Ectodermal cell (in vitro differentiated cells): ENCODE results near the gene WDR54.
"Not testable (repeated sequence)": the region's sequence is repeated elsewhere in the genome, so short reads cannot be mapped to it uniquely, and the experiment has no call there.

Source experiments
- H3K27ac ChIP-seq: 2 replicates; pipeline ENCODE4 v1.7.0; 2013; ENCODE audit warnings: mild to moderate bottlenecking, low read depth, low read length; ENCODE audit not compliant: insufficient read depth, poor library complexity, severe bottlenecking
- H3K27me3 ChIP-seq: 2 replicates; pipeline ENCODE4 v1.7.0; 2013; ENCODE audit warnings: mild to moderate bottlenecking, low read length; ENCODE audit not compliant: insufficient read depth, control insufficient read depth, poor library complexity, severe bottlenecking
- H3K36me3 ChIP-seq: one replicate; pipeline ENCODE4 v1.7.0; 2013; ENCODE audit warnings: low read length; ENCODE audit not compliant: control insufficient read depth, insufficient read depth
- H3K4me1 ChIP-seq: one replicate; pipeline ENCODE4 v1.7.0; 2013; ENCODE audit warnings: low read length; ENCODE audit not compliant: control insufficient read depth, insufficient read depth
- H3K4me3 ChIP-seq: 2 replicates; pipeline ENCODE4 v1.7.0; 2013; ENCODE audit warnings: low read depth, low read length, control low read depth; ENCODE audit not compliant: insufficient read depth
- H3K9me3 ChIP-seq: 2 replicates; pipeline ENCODE4 v1.7.0; 2013; ENCODE audit warnings: mild to moderate bottlenecking, low read length, moderate library complexity; ENCODE audit not compliant: control insufficient read depth
- WGBS, 2 experiments: methylation state at CpG; one replicate each; pipeline ENCODE4 v1.1.7; 2013; ENCODE audit warnings: missing lambda C conversion rate in 2 of 2; 5-methylcytosine and 5-hydroxymethylcytosine counted together

The WDR54 gene

DNA sequence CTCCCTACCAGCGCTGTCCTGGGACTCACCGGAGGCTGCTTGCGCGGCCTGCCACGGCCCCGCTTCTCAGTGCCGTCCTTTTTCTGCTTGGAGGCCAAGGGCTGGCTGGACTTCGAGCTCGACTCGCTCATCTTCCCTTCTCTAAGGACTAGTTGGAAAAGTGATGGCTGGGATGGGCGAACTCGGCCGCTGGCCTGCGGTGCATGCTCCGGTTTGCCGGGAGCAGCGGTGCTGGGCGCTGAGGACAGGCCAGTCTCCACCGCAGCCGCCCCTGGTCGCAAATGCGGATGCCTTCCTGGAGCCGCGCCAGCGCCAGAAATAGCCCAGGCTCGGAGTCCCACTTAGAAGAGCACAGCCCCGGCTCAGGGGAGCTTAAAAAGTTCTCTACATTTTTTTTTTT is 3.2 kb upstream of the WDR54 start:
- H3K9me3 ChIP-seq, result no peaks in the 10 kb centered on the region
- no peak overlapping the region for H3K27ac ChIP-seq
- H3K27me3 ChIP-seq, result peaks cover 5% of the 10 kb centered on the region
- no peaks in the 10 kb centered on the region for H3K36me3 ChIP-seq
- WGBS, 2 experiments, result 93 to 94% methylated on average over 27 of the region's 27 CpGs
- H3K4me1 ChIP-seq, result peaks cover 5% of the 10 kb centered on the region
- no peak overlapping the region for H3K4me3 ChIP-seq

DNA sequence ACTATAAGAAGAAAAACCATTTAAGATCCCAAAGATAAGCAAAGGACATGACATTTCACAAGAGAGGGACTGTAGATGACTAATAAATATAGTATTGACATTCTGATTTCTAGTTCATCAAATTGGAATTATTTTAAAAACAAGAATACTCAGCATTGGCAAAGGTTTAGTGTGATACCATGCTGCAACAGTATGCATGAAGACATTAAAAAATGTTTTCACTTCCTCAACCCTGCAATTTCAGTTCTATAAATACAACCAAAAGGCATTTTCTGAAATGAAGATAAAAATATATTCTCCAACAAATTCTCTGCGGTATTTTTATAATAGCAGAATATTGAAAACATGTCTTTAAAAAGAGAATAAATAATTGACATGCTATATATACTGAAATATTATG is 2.2 kb upstream of the WDR54 start:
- H3K4me3 ChIP-seq, result no peak overlapping the region
- no peaks in the 10 kb centered on the region for H3K9me3 ChIP-seq
- no peaks in the 10 kb centered on the region for H3K36me3 ChIP-seq
- peaks cover 5% of the 10 kb centered on the region for H3K4me1 ChIP-seq
- H3K27ac ChIP-seq, result no peak overlapping the region
- no CpG with 5 or more reads among the region's 1 CpG for WGBS, 2 experiments
- peaks cover 5% of the 10 kb centered on the region for H3K27me3 ChIP-seq

DNA sequence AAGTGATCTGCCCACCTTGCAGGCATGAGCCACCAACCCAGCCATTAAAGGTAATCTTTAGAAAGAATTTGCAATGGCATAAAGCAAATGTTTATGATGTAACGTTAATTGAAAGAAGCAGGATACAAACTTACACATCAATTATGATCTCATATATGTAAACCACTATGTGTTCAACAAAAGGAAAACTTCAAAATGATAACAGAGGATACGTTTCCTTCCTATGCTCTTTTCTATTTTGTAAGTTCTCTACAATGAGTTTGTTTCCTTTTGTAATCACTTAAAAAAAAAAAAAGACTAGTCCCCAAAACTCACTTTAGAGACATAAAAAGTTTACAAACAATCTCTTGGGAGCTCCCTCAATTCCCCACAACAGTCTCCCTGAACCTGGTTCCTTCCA is 1.5 kb upstream of the WDR54 start:
- no peak overlapping the region for H3K4me3 ChIP-seq
- H3K27ac ChIP-seq, result no peak overlapping the region
- 95 to 100% methylated on average over 2 of the region's 2 CpGs for WGBS, 2 experiments
- H3K27me3 ChIP-seq, result peaks cover 5% of the 10 kb centered on the region
- peaks cover 1% of the 10 kb centered on the region for H3K36me3 ChIP-seq
- peaks cover 5% of the 10 kb centered on the region for H3K4me1 ChIP-seq
- no peaks in the 10 kb centered on the region for H3K9me3 ChIP-seq

DNA sequence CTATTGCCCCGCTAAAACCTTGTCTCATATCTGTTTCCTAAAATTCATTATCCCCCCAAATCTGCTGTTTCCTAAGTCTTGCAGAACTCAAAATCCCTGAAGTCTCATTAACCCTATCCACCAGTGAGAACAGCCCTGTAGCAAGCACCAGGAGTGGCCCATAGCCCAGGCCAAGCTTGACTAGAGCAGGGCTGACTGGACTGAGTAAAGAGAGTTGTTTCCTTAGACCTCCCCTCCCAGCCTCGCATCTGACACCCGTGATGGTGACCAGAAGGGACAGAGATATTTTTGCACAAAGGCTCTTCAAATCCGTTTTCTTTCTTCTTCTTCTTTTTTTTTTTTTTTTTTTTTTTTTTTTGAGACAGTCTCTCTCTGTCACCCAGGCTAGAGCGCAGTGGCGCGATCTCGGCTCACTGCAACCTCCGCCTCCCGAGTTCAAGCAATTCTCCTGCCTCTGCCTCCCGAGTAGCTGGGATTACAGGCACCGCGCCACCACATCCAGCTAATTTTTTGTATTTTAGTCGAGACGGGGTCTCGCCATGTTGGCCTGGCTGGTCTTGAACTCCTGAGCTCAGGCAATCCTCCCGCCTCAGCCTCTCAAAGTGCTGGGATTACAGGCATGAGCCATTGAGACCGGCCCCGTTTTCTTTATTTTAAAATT is 957 bp upstream of the WDR54 start:
- not testable (repeated sequence) for H3K4me1 ChIP-seq, H3K9me3 ChIP-seq, H3K27me3 ChIP-seq, H3K27ac ChIP-seq, H3K36me3 ChIP-seq
- WGBS, 2 experiments, result 86 to 88% methylated on average over 19 of the region's 19 CpGs
- peak overlapping the region; percentile 74 for H3K4me3 ChIP-seq

DNA sequence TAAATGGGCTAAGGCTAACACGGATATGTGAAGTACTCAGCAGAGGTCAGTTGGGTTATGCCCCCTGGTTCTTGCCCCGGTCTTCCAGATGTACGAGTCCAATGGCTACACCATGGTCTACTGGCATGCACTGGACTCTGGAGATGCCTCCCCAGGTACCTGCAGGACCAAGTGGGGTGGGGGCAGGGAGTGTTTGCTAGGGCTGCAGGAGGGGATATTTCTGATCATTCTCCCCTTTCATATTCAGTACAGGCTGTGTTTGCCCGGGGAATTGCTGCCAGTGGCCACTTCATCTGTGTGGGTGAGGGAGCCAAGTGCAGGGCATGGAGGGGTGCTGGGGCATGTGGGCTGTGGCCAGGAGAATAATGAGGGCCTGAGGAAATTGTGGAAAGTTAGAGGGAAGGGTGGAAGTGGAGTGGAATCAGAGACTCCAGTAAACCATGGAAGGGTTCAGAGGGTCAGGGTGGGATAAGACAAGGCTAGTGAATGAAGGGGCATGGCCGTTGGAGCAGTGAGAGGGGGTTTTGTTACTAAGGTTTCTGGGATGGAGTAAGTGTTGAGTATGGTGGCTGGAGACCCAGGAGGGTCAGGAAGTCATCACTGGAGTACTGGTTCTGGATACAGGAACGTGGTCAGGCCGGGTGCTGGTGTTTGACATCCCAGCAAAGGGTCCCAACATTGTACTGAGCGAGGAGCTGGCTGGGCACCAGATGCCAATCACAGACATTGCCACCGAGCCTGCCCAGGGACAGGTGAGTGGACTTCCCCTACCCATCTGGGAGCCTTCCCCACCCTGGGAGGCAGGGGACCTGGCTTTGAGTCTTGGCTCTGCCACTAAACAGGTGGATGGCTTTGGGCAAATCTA is 1.9 kb downstream of the WDR54 start:
- Histone ChIP-seq H3K27me3 (peaks cover 5% of the 10 kb centered on the region), H3K27ac (no peak overlapping the region), H3K9me3 (no peaks in the 10 kb centered on the region), H3K4me3 (no peak overlapping the region), H3K36me3 (peaks cover 20% of the 10 kb centered on the region), H3K4me1 (peaks cover 5% of the 10 kb centered on the region)
- WGBS, 2 experiments, result 88 to 92% methylated on average over 9 of the region's 9 CpGs

DNA sequence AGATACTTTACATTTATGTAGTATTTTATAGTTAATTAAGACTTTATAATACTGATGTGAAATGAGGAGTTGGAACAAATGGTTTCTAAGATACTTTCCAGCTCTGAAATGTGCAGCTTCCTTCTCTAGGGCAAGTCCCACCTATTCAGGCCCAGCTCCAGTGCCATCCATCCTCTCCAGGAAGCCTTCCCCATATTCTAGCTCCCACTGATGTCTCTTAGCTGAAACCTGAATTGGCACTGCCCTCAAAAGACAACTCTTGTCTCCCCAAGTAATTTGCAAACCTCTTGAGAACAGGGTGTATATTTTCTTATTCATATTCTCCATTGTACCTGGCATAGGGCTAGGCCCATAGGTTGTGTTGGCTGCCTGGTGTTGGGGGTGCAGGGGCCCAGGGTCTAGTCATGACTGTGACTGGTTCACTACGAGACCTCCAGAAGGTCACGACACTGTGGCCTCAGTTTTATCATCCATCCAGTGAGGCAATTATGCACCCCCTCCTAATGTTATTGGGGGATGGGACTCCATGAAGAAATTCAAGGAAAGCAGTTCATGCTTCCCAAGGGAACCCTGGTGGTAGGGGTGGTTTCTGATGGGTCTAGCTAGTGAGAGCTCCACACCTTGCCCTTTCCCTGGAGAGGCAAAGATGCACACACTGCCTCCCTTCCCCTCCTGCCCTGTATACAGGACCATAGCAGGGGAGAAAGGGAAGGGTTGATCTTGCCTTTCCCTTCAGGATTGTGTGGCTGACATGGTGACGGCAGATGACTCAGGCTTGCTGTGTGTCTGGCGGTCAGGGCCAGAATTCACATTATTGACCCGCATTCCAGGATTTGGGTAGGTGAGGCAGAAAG is 2.8 kb downstream of the WDR54 start:
- H3K9me3 ChIP-seq, result no peaks in the 10 kb centered on the region
- peaks cover 5% of the 10 kb centered on the region for H3K4me1 ChIP-seq
- 92 to 93% methylated on average over 5 of the region's 5 CpGs for WGBS, 2 experiments
- H3K27ac ChIP-seq, result no peak overlapping the region
- peaks cover 24% of the 10 kb centered on the region for H3K36me3 ChIP-seq
- H3K4me3 ChIP-seq, result no peak overlapping the region
- H3K27me3 ChIP-seq, result peaks cover 5% of the 10 kb centered on the region

DNA sequence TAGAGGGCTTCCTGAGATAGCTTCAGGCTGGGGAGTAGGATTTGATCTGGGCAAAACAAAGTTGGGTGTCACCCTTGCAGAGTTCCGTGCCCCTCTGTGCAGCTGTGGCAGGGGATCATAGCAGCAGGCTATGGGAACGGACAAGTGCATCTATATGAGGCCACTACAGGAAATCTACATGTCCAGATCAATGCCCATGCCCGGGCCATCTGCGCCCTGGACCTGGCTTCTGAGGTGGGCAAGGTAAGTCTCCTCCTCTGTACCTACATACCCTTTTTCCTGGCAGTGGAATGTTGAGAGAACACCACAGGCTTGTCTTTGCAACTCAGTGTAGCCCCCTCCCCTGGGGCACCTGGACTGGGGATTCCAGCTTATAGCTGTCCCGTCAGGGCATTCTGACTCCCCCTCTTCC is 3.5 kb downstream of the WDR54 start:
- 91 to 93% methylated on average over 5 of the region's 5 CpGs for WGBS, 2 experiments
- peaks cover 24% of the 10 kb centered on the region for H3K36me3 ChIP-seq
- peaks cover 5% of the 10 kb centered on the region for H3K27me3 ChIP-seq
- no peak overlapping the region for H3K27ac ChIP-seq
- no peak overlapping the region for H3K4me3 ChIP-seq
- H3K9me3 ChIP-seq, result no peaks in the 10 kb centered on the region
- H3K4me1 ChIP-seq, result peaks cover 5% of the 10 kb centered on the region

DNA sequence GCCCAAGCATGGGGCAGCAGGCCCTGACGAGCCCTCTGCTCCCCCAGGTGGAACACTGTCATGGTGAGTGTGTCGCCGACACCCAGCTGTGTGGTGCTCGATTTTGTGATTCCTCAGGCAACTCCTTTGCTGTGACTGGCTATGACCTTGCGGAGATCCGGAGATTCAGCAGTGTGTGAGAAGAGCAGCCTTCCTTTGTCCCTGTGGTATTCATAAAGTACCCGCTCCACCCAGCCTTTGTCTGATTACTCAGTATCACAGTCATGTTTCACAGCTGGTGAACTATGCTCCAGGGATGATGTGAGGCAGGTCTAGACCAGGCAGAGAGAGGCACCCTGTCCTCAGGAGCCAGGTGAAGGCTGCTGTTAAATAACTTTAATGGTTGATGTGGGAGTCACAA is 4.0 kb downstream of the WDR54 start:
- Histone ChIP-seq H3K4me1 (peaks cover 5% of the 10 kb centered on the region), H3K36me3 (peaks cover 24% of the 10 kb centered on the region), H3K27ac (no peak overlapping the region), H3K27me3 (peaks cover 1% of the 10 kb centered on the region), H3K4me3 (no peak overlapping the region), H3K9me3 (no peaks in the 10 kb centered on the region)
- WGBS, 2 experiments, result 94 to 95% methylated on average over 7 of the region's 7 CpGs

DNA sequence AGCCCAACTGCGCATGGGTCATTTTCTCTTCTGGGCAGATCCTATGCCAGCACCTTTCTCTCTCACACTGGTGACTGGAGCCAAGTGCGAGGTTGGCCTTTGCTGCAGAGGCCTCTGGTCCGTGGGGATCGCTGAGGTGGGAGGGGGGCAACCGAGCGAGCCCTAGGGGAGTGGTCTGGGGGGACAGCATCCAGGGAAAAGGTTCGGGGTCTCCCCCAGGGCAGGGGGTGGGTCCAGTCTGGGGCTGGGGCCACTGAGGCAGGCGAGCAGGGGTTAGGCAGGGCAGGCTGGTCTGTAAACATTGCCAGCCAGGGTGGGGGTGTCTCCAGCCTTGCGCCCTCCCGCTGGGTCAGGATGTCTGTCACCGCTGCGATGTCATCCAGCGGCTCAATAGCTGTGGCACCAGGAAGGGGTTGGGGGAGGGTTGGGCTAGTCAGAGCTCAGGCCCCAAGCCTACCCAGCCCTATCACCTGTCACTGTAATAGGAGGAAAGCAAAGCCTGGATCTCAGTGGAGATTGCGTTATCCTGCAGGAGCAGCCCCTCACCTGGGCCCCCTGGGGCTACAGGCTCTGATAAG is 4.7 kb downstream of the WDR54 start:
- H3K9me3 ChIP-seq, result no peaks in the 10 kb centered on the region
- H3K4me3 ChIP-seq, result no peak overlapping the region
- H3K4me1 ChIP-seq, result peaks cover 3% of the 10 kb centered on the region
- peaks cover 24% of the 10 kb centered on the region for H3K36me3 ChIP-seq
- 89% methylated on average over 14 of the region's 14 CpGs for WGBS, 2 experiments
- no peak overlapping the region for H3K27ac ChIP-seq
- H3K27me3 ChIP-seq, result no peaks in the 10 kb centered on the region
